ENCODE results near the gene GRIN3B. TPM values are rescaled to one million over a fixed set of nuclear protein-coding genes. Genes with fewer than 3 reads are reported as not detected.

Gene GRIN3B
- total and polyA plus RNA-seq, 10 of the 15 experiments (the other 5 are each of a cell fraction or from before 2014, with no cell fraction given) = 0.15 TPM; not detected in 9

GRCh38 chr19:966485-967088 is 33.6 kb upstream of the GRIN3B start:
- no peak for FAIRE-seq
- Histone ChIP-seq H3K9me3 (replicated peaks; ENCODE audit: control insufficient read depth, insufficient read depth, low read length) (peaks cover 2% of the 10 kb centered on the region; the same call in 1 of the 3 replicates), H3K4me1 (ENCODE audit: control insufficient read depth, insufficient read depth, low read length) (no peaks in the 10 kb centered on the region), H3K4me3 (no peak overlapping the region), H3K9ac (ENCODE audit: control insufficient read depth, insufficient read depth, low read length) (no peak overlapping the region), H4K20me1 (ENCODE audit: control insufficient read depth, insufficient read depth) (no peaks in the 10 kb centered on the region), H3K27ac (ENCODE audit: control insufficient read depth, insufficient read depth) (no peak overlapping the region), H2AFZ (ENCODE audit: control insufficient read depth, low read depth, low read length) (no peak overlapping the region), H3K79me2 (ENCODE audit: control insufficient read depth, insufficient read depth, low read length) (no peaks in the 10 kb centered on the region), H3K36me3 (ENCODE audit: control insufficient read depth in 2 of 2, insufficient read depth in 2 of 2, low read length in 1 of 2) (peaks cover 29 to 43% of the 10 kb centered on the region in 2 experiments), H3K4me2 (ENCODE audit: control insufficient read depth, insufficient read depth) (no peak overlapping the region), H3K27me3 (replicated peaks in 1 of 2; ENCODE audit: control insufficient read depth in 2 of 2, insufficient read depth in 2 of 2, low read length in 1 of 2) (no peaks in the 10 kb centered on the region)
- in situ Hi-C loops (cut with MboI) = no loop called here
- ChIA-PET POLR2A (interaction anchor here (0.7 kb wide), 1 partner anchor 16 kb away, joined by 4 read pairs; no protein-coding TSS in a partner anchor), CTCF (interaction anchor here (1.0 kb wide), 1 partner anchor 305 kb away, joined by 3 read pairs; no protein-coding TSS in a partner anchor), SMC1A (ENCODE audit: uncharacterized antibody, unreplicated experiment) (no interaction called here), RAD21 (ENCODE audit: unreplicated experiment) (no interaction called here)
- intact Hi-C loops (cut with micrococcal nuclease; ENCODE audit: unreplicated experiment) = no loop called here
- no peak for DNase-seq (ENCODE audit: low read depth, low spot score)
- WGBS (ENCODE audit: insufficient coverage, insufficient replicate concordance, low lambda C conversion rate, missing lambda C conversion rate) = 89% methylated on average over 17 of the region's 17 CpGs
- no peak for ATAC-seq
- no TSS peak for BruUV-seq (replicated peaks)
- TF ChIP-seq EZH2 (IDR thresholded peaks at IDR 0.05; ENCODE audit: borderline replicate concordance, control insufficient read depth, low read depth, low read length) (no peak), JUNB (IDR thresholded peaks at IDR 0.05) (no peak), BRCA1 (IDR thresholded peaks at IDR 0.05; ENCODE audit: low read depth, low read length) (no peak), RFX5 (IDR thresholded peaks at IDR 0.05; ENCODE audit: low read depth, low read length) (no peak), SREBF1 (IDR thresholded peaks at IDR 0.05; ENCODE audit: low read length) (no peak), ZNF24 (IDR thresholded peaks at IDR 0.05) (no peak), GATAD2B (conservative IDR thresholded peaks at IDR 0.05; ENCODE audit: low read depth) (no peak)

- no peak for DNase-seq (ENCODE audit: low read depth, low spot score)
Measured at GRCh38 chr19:970695-971094, 29.5 kb upstream of the GRIN3B start.

More at GRCh38 chr19:970695-971094, 29.5 kb upstream of the GRIN3B start:
- no peak for FAIRE-seq
- Histone ChIP-seq H3K4me2 (ENCODE audit: control insufficient read depth, insufficient read depth) (no peak overlapping the region), H3K9me3 (replicated peaks; ENCODE audit: control insufficient read depth, insufficient read depth, low read length) (no peaks in the 10 kb centered on the region; the same call in 2 of the 3 replicates), H3K79me2 (ENCODE audit: control insufficient read depth, insufficient read depth, low read length) (no peaks in the 10 kb centered on the region), H2AFZ (ENCODE audit: control insufficient read depth, low read depth, low read length) (no peak overlapping the region), H3K27me3 (replicated peaks in 1 of 2; ENCODE audit: control insufficient read depth in 2 of 2, insufficient read depth in 2 of 2, low read length in 1 of 2) (no peaks in the 10 kb centered on the region), H3K4me1 (ENCODE audit: control insufficient read depth, insufficient read depth, low read length) (no peaks in the 10 kb centered on the region), H4K20me1 (ENCODE audit: control insufficient read depth, insufficient read depth) (no peaks in the 10 kb centered on the region), H3K27ac (ENCODE audit: control insufficient read depth, insufficient read depth) (no peak overlapping the region), H3K4me3 (no peak overlapping the region), H3K36me3 (ENCODE audit: control insufficient read depth in 2 of 2, insufficient read depth in 2 of 2, low read length in 1 of 2) (peaks cover 16 to 26% of the 10 kb centered on the region in 2 experiments), H3K9ac (ENCODE audit: control insufficient read depth, insufficient read depth, low read length) (no peak overlapping the region)
- BruUV-seq (replicated peaks) = no TSS peak
- ChIA-PET POLR2A (interaction anchor here (0.6 kb wide), 1 partner anchor 32 kb away, joined by 8 read pairs; no protein-coding TSS in a partner anchor), SMC1A (ENCODE audit: uncharacterized antibody, unreplicated experiment) (no interaction called here), CTCF (interaction anchor here (0.6 to 1.9 kb wide), 4 partner anchors 8 to 48 kb away, joined by 3 to 9 read pairs (median 4); partner anchors contain the start of gene WDR18), RAD21 (ENCODE audit: unreplicated experiment) (no interaction called here)
- in situ Hi-C loops (cut with MboI) (no loop called here), intact Hi-C loops (cut with micrococcal nuclease; ENCODE audit: unreplicated experiment) (no loop called here)
- WGBS (ENCODE audit: insufficient coverage, insufficient replicate concordance, low lambda C conversion rate, missing lambda C conversion rate) = over 99% methylated on average over 14 of the region's 14 CpGs
- TF ChIP-seq RUNX3 (IDR thresholded peaks at IDR 0.05; ENCODE audit: low read length) (peak; percentile 32; the same call in 1 of the 2 replicates), CTCF (IDR thresholded peaks at IDR 0.05 in 2 of 3, conservative IDR thresholded peaks at IDR 0.05 in 1 of 3; ENCODE audit: control insufficient read depth in 2 of 3, extremely low read depth in 1 of 3, insufficient read depth in 1 of 3, low read depth in 3 of 3, low read length in 3 of 3) (peak; percentile 25 to 51 (median 50); a peak in 4 of 6 replicates), LARP7 (IDR thresholded peaks at IDR 0.05) (no peak), ZBTB33 (IDR thresholded peaks at IDR 0.05) (peak; percentile 93), NFXL1 (IDR thresholded peaks at IDR 0.05; ENCODE audit: borderline replicate concordance) (peak; percentile 89), CBX5 (IDR thresholded peaks at IDR 0.05; ENCODE audit: low read depth) (peak; percentile 98), RAD21 (IDR thresholded peaks at IDR 0.05; ENCODE audit: insufficient read depth, low read depth, low read length) (peak; percentile 13; the same call in 1 of the 2 replicates), TBL1XR1 (IDR thresholded peaks at IDR 0.05; ENCODE audit: low read depth, low read length) (no peak)
- ATAC-seq = no peak

Data from GM12878 (cell line).